B cell (primary cell): ENCODE data around the gene SAPCD2. TPM values are rescaled to one million over a fixed set of nuclear protein-coding genes. Genes with fewer than 3 reads are reported as not detected.

Experiments used
- ATAC-seq: fragments of 200-7000 bp; cut with Tn5 transposase; one replicate; pipeline ENCODE4 v1.10.0; 2021; ENCODE audit warnings: low read depth, mild to moderate bottlenecking, moderate number of reproducible peaks, moderate library complexity
- CTCF ChIA-PET: fragments of 350-600 bp; sonication (Branson Sonifier 250); formaldehyde crosslinking; loops from one replicate; lab custom pipeline; 2021; ENCODE audit warnings: antibody characterized with exemption, inconsistent platforms; lab: Charles Lee
- POLR2A ChIA-PET: fragments of 350-600 bp; sonication (Branson Sonifier 250); formaldehyde crosslinking; loops from one replicate; lab custom pipeline; 2021; ENCODE audit warnings: antibody characterized with exemption; lab: Charles Lee
- DNase-seq: peaks from one replicate; pipeline ENCODE4 v3.0.0; 2013
- H2AFZ ChIP-seq: 2 replicates; pipeline ENCODE4 v1.6.1; 2012; ENCODE audit warnings: mild to moderate bottlenecking, low read depth, low read length; ENCODE audit not compliant: insufficient read depth, poor library complexity, severe bottlenecking
- H3K27ac ChIP-seq, 2 donors: 1 replicate in 1 of 2; 2 replicates in 1 of 2; pipeline ENCODE4 v1.5.1; 2012 to 2013; ENCODE audit warnings: low read length in 2 of 2, mild to moderate bottlenecking in 2 of 2, moderate library complexity in 1 of 2
- H3K27me3 ChIP-seq, 4 experiments: fragments of 200-600 bp in 1 of 4; sonication (generic) in 1 of 4; replicated peaks in 1 of 4; 1 replicate in 2 of 4; 2 replicates in 2 of 4; pipeline versions ENCODE4 v1.6.1 to v1.7.0; 2013 to 2016; ENCODE audit warnings: low read length in 3 of 4, mild to moderate bottlenecking in 2 of 4, mixed read lengths in 1 of 4, moderate library complexity in 1 of 4; ENCODE audit not compliant: insufficient read depth in 4 of 4, control insufficient read depth in 3 of 4; ENCODE audit errors: control extremely low read depth in 1 of 4
- H3K36me3 ChIP-seq, 2 experiments: replicated peaks in 1 of 2; 1 replicate in 1 of 2; 2 replicates in 1 of 2; pipeline versions ENCODE4 v1.6.1 to v1.7.1; 2013; ENCODE audit warnings: low read length in 1 of 2; ENCODE audit not compliant: insufficient read depth in 2 of 2, control insufficient read depth in 1 of 2; ENCODE audit errors: control extremely low read depth in 1 of 2, extremely low read depth in 1 of 2
- H3K4me1 ChIP-seq, 2 donors: fragments of 200-600 bp in 1 of 2; sonication (generic) in 1 of 2; 1 replicate in 1 of 2; 2 replicates in 1 of 2; pipeline versions ENCODE4 v1.5.1 to v1.6.1; 2013 to 2017; ENCODE audit warnings: low read length in 2 of 2; ENCODE audit not compliant: control insufficient read depth in 2 of 2, insufficient read depth in 2 of 2
- H3K4me2 ChIP-seq: replicated peaks from 2 replicates; pipeline ENCODE3; 2012; ENCODE audit warnings: mild to moderate bottlenecking, low read depth, low read length; ENCODE audit not compliant: poor library complexity, severe bottlenecking
- H3K4me3 ChIP-seq, 5 experiments: fragments of 200-600 bp in 1 of 5; sonication (generic) in 1 of 5; 1 replicate in 3 of 5; 2 replicates in 2 of 5; pipeline versions ENCODE4 v1.5.1 to v1.7.0; 2011 to 2016; ENCODE audit warnings: low read length in 4 of 5, mild to moderate bottlenecking in 4 of 5, low read depth in 2 of 5, control low read depth in 1 of 5, moderate library complexity in 1 of 5; ENCODE audit not compliant: insufficient read depth in 1 of 5; ENCODE audit errors: control extremely low read depth in 1 of 5, extremely low read depth in 1 of 5
- H3K79me2 ChIP-seq: fragments of 200-600 bp; sonication (generic); one replicate; pipeline ENCODE4 v1.6.0; 2016; ENCODE audit warnings: low read length; ENCODE audit not compliant: control insufficient read depth, insufficient read depth
- H3K9ac ChIP-seq: fragments of 200-600 bp; sonication (generic); 2 replicates; pipeline ENCODE4 v1.6.1; 2017; ENCODE audit warnings: mild to moderate bottlenecking, low read length, moderate library complexity
- H3K9me3 ChIP-seq, 3 donors: one replicate each; pipeline versions ENCODE4 v1.6.1 to v1.7.1; 2013; ENCODE audit warnings: low read length in 2 of 3; ENCODE audit not compliant: control insufficient read depth in 2 of 3, insufficient read depth in 1 of 3; ENCODE audit errors: control extremely low read depth in 1 of 3
- H4K20me1 ChIP-seq: 2 replicates; pipeline ENCODE4 v1.6.0; 2012; ENCODE audit warnings: mild to moderate bottlenecking, low read length; ENCODE audit not compliant: insufficient read depth, control insufficient read depth, poor library complexity, severe bottlenecking
- H3K27ac Mint-ChIP-seq: one replicate; pipeline ENCODE4 v1.8.0; 2021; ENCODE audit warnings: mixed read lengths
- H3K27me3 Mint-ChIP-seq: one replicate; pipeline ENCODE4 v1.8.0; 2021; ENCODE audit warnings: mixed read lengths
- H3K4me1 Mint-ChIP-seq: one replicate; pipeline ENCODE4 v1.8.0; 2021; ENCODE audit warnings: mixed read lengths
- H3K4me3 Mint-ChIP-seq: one replicate; pipeline ENCODE4 v1.8.0; 2021; ENCODE audit warnings: mixed read lengths
- H3K9me3 Mint-ChIP-seq: one replicate; pipeline ENCODE4 v1.8.0; 2022; ENCODE audit warnings: mixed read lengths; ENCODE audit not compliant: insufficient read depth
- EZH2 ChIP-seq: IDR thresholded peaks from 2 replicates; pipeline ENCODE4 v1.6.1; 2012; ENCODE audit warnings: borderline replicate concordance, low read depth, mild to moderate bottlenecking, moderate library complexity, low read length; ENCODE audit not compliant: insufficient read depth, poor library complexity, severe bottlenecking
- WGBS: methylation state at CpG from one replicate; pipeline ENCODE4 v1.1.5; 2013; ENCODE audit warnings: missing lambda C conversion rate; ENCODE audit not compliant: insufficient coverage; 5-methylcytosine and 5-hydroxymethylcytosine counted together
- intact Hi-C: fragments of 100-400 bp; cut with micrococcal nuclease; formaldehyde crosslinking; loops from one replicate; pipeline ENCODE4 v1.10.0; 2022
- polyA plus RNA-seq: library from polyadenylated mRNA; depleted of rRNA; stranded (reverse); fragments of >200 nt; gene quantifications from 2 replicates; pipeline ENCODE4 v1.2.3, GENCODE V29; 2012
- total RNA-seq, 2 donors: library from RNA; stranded (reverse); fragments of 120-200 nt in 1 of 2; gene quantifications; 1 replicate in 1 of 2; 2 replicates in 1 of 2; pipeline versions ENCODE4 v1.2.3 to v1.2.4, GENCODE V29; 2013 to 2022
- TF ChIP-seq, protein P1 (sequence below): fragments of 200-600 bp; IDR thresholded peaks from one replicate; pipeline ENCODE4 v1.8.0; 2022; ENCODE audit warnings: antibody characterized with exemption, mild to moderate bottlenecking

The SAPCD2 gene
- total and polyA plus RNA-seq, 2 donors (not counting 1 experiment from before 2014, with no cell fraction given) = 0.39 to 0.69 TPM

- no peak overlapping the region for H3K4me3 ChIP-seq
- intact Hi-C loops = no loop called here
- no peak overlapping the region for H3K9ac ChIP-seq
- H3K27ac ChIP-seq = no peak overlapping the region
- H3K9me3 Mint-ChIP-seq = no peaks in the 10 kb centered on the region
- no peak overlapping the region for H2AFZ ChIP-seq
- peaks cover 15 to 35% of the 10 kb centered on the region in 2 donors for H3K4me1 ChIP-seq
- DNase-seq (no peak), ATAC-seq (no peak)
- H3K79me2 ChIP-seq = no peaks in the 10 kb centered on the region
- peaks cover 0 to 15% (median 1%) of the 10 kb centered on the region in 4 experiments for H3K27me3 ChIP-seq
- peaks cover 19% of the 10 kb centered on the region for H3K4me1 Mint-ChIP-seq
- H3K4me3 Mint-ChIP-seq = peak overlapping the region; percentile 16
- H3K9me3 ChIP-seq = peaks cover 0 to 7% (median 0%) of the 10 kb centered on the region in 3 donors
- POLR2A ChIA-PET = interaction anchor here (1.2 to 2.4 kb wide), 4 partner anchors 8 to 39 kb away, joined by 3 to 19 read pairs (median 7); partner anchors contain the start of genes MAN1B1 and UAP1L1
- peaks cover 8% of the 10 kb centered on the region for H4K20me1 ChIP-seq
- H3K27me3 Mint-ChIP-seq = peaks cover 6% of the 10 kb centered on the region
- H3K4me2 ChIP-seq = peak overlapping the region; percentile 79
- H3K27ac Mint-ChIP-seq = no peak overlapping the region
- CTCF ChIA-PET = interaction anchor here (0.6 to 6.7 kb wide), 16 partner anchors 8 to 282 kb away, joined by 3 to 61 read pairs (median 12); partner anchors contain the start of genes ABCA2, MAN1B1, NPDC1 and UAP1L1
- 95% methylated on average over 17 of the region's 17 CpGs for WGBS
- no peaks in the 10 kb centered on the region for H3K36me3 ChIP-seq
- no peak for TF ChIP-seq EZH2
- TF ChIP-seq, protein P1, sequence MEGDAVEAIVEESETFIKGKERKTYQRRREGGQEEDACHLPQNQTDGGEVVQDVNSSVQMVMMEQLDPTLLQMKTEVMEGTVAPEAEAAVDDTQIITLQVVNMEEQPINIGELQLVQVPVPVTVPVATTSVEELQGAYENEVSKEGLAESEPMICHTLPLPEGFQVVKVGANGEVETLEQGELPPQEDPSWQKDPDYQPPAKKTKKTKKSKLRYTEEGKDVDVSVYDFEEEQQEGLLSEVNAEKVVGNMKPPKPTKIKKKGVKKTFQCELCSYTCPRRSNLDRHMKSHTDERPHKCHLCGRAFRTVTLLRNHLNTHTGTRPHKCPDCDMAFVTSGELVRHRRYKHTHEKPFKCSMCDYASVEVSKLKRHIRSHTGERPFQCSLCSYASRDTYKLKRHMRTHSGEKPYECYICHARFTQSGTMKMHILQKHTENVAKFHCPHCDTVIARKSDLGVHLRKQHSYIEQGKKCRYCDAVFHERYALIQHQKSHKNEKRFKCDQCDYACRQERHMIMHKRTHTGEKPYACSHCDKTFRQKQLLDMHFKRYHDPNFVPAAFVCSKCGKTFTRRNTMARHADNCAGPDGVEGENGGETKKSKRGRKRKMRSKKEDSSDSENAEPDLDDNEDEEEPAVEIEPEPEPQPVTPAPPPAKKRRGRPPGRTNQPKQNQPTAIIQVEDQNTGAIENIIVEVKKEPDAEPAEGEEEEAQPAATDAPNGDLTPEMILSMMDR = no peak
Measured at GRCh38 chr9:137068539-137069507, 1.5 kb downstream of the SAPCD2 start.
